ENCODE measurements around the gene RIPK3.

Gene RIPK3

DNA sequence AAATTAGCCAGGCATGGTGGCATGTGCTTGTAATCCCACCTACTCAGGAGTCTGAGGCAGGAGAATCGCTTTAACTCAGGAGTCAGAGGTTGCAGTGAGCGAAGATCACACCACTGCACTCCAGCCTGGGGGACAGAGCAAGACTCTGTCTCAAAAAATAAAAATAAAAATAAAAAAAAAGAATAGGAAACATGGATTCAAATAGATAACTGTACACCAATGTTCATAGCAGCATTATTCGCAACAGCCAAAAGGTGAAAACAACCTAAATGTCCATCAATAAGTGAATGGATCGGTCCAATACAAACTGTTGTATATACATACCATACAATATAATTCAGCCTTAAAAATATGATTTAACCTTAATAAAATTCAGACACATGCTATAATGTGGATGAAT, 3.1 kb upstream of the RIPK3 start:
- WGBS (ENCODE audit: extremely low coverage, insufficient coverage, insufficient read length): no CpG with 5 or more reads among the region's 4 CpGs
- Histone ChIP-seq H2AK5ac (ENCODE audit: low read length) (no peak overlapping the region), H3K4me2 (ENCODE audit: low read length) (no peak overlapping the region)

DNA sequence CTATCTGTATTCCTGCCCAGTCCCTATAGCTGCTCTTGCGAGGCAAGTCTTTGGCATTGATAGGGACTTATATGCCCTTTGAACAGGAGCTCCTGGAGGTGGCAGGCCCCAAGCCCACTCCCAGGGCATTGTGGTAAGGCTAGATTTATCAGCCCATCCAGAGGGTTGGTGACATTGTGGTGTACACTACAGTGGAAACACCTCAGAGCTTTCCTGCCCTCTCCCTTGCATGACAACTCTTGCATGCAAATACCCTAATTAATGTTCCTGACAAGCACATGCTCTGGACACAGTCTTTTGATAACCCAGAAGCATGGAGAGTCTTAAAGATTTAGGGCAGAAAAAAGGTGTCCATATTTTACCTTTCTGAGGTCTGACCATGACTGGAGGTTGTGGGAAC, 815 bp upstream of the RIPK3 start:
- Histone ChIP-seq H2BK120ac (ENCODE audit: insufficient read depth, low read length, poor library complexity) (no peak overlapping the region), H3K36me3 (ENCODE audit: control insufficient read depth in 1 of 2, insufficient read depth in 2 of 2, low read length in 2 of 2) (no peaks in the 10 kb centered on the region), H2BK5ac (ENCODE audit: low read depth, low read length, poor library complexity) (no peak overlapping the region), H3K4ac (ENCODE audit: low read depth, low read length) (no peak overlapping the region), H3K4me1 (ENCODE audit: control insufficient read depth in 1 of 2, insufficient read depth in 2 of 2, low read length in 2 of 2) (peaks cover 11 to 14% of the 10 kb centered on the region in 2 experiments), H3K4me2 (ENCODE audit: low read length) (no peak overlapping the region), H3K27me3 (ENCODE audit: insufficient read depth, low read length) (peaks cover 34% of the 10 kb centered on the region), H3K23ac (ENCODE audit: low read length) (no peak overlapping the region), H4K8ac (ENCODE audit: low read depth, low read length) (no peak overlapping the region), H4K91ac (ENCODE audit: low read depth, low read length) (no peak overlapping the region), H3K79me2 (ENCODE audit: control insufficient read depth, insufficient read depth, low read length, poor library complexity) (no peaks in the 10 kb centered on the region), H3K18ac (ENCODE audit: low read length) (no peak overlapping the region), H2BK12ac (ENCODE audit: low read length) (no peak overlapping the region), H3K79me1 (ENCODE audit: low read length) (no peaks in the 10 kb centered on the region), H2AK5ac (ENCODE audit: low read length) (no peak overlapping the region), H3K27ac (ENCODE audit: low read depth, low read length) (no peak overlapping the region), H3K14ac (ENCODE audit: low read length) (no peak overlapping the region), H3K9ac (ENCODE audit: low read length) (no peak overlapping the region), H3K4me3 (ENCODE audit: low read depth, low read length) (no peak overlapping the region), H3K9me3 (ENCODE audit: insufficient read depth, low read depth, low read length) (peaks cover 9% of the 10 kb centered on the region), H4K12ac (ENCODE audit: low read depth, low read length) (no peak overlapping the region), H2AFZ (ENCODE audit: insufficient read depth, low read length, poor library complexity) (no peak overlapping the region)
- WGBS (ENCODE audit: extremely low coverage, insufficient coverage, insufficient read length): no CpG with 5 or more reads among the region's 1 CpG
- DNase-seq: no peak

More for the DNA sequence above, 3.1 kb upstream of the RIPK3 start:
- no peak overlapping the region for H3K18ac ChIP-seq (ENCODE audit: low read length)
- H3K27ac ChIP-seq (ENCODE audit: low read depth, low read length): no peak overlapping the region
- no peak overlapping the region for H2BK120ac ChIP-seq (ENCODE audit: insufficient read depth, low read length, poor library complexity)
- no peaks in the 10 kb centered on the region for H3K36me3 ChIP-seq (ENCODE audit: control insufficient read depth in 1 of 2, insufficient read depth in 2 of 2, low read length in 2 of 2)
- H3K14ac ChIP-seq (ENCODE audit: low read length): no peak overlapping the region
- no peaks in the 10 kb centered on the region for H3K79me2 ChIP-seq (ENCODE audit: control insufficient read depth, insufficient read depth, low read length, poor library complexity)
- H4K91ac ChIP-seq (ENCODE audit: low read depth, low read length): no peak overlapping the region
- H3K27me3 ChIP-seq (ENCODE audit: insufficient read depth, low read length): peaks cover 34% of the 10 kb centered on the region
- H3K9me3 ChIP-seq (ENCODE audit: insufficient read depth, low read depth, low read length): peaks cover 11% of the 10 kb centered on the region
- no peak overlapping the region for H3K4ac ChIP-seq (ENCODE audit: low read depth, low read length)
- H3K4me3 ChIP-seq (ENCODE audit: low read depth, low read length): no peak overlapping the region
- H3K4me1 ChIP-seq (ENCODE audit: control insufficient read depth in 1 of 2, insufficient read depth in 2 of 2, low read length in 2 of 2): peaks cover 7 to 8% of the 10 kb centered on the region in 2 experiments
- H3K23ac ChIP-seq (ENCODE audit: low read length): no peak overlapping the region
- H4K8ac ChIP-seq (ENCODE audit: low read depth, low read length): no peak overlapping the region
- no peak overlapping the region for H2AFZ ChIP-seq (ENCODE audit: insufficient read depth, low read length, poor library complexity)
- no peaks in the 10 kb centered on the region for H3K79me1 ChIP-seq (ENCODE audit: low read length)
- H4K12ac ChIP-seq (ENCODE audit: low read depth, low read length): no peak overlapping the region
- no peak overlapping the region for H2BK12ac ChIP-seq (ENCODE audit: low read length)
- no peak overlapping the region for H3K9ac ChIP-seq (ENCODE audit: low read length)
- DNase-seq: no peak
- H2BK5ac ChIP-seq (ENCODE audit: low read depth, low read length, poor library complexity): no peak overlapping the region

DNA sequence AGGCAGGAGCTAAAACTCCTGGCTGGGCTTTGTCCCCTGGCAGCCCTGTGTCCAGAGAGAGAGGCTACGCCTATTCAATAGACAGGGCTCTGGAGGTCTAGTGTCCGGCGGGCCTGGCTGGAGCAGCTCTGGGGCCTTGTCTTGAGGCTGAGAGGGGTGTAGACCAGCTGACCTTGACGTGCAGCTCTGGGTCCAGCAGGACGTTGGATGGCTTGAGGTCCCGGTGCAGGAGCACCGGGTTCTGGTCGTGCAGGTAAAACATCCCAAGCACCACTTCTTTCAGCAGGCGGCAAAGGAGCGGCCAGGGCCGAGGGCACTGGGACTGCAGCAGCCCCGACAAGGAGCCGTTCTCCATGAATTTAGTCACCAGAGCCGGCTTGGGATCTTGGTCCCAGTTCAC, 948 bp downstream of the RIPK3 start:
- no CpG with 5 or more reads among the region's 14 CpGs for WGBS (ENCODE audit: extremely low coverage, insufficient coverage, insufficient read length)
- no peak overlapping the region for H2AFZ ChIP-seq (ENCODE audit: insufficient read depth, low read length, poor library complexity)
- H3K4ac ChIP-seq (ENCODE audit: low read depth, low read length): no peak overlapping the region
- H3K9ac ChIP-seq (ENCODE audit: low read length): no peak overlapping the region
- peaks cover 3% of the 10 kb centered on the region for H3K79me2 ChIP-seq (ENCODE audit: control insufficient read depth, insufficient read depth, low read length, poor library complexity)
- H3K23ac ChIP-seq (ENCODE audit: low read length): no peak overlapping the region
- H4K12ac ChIP-seq (ENCODE audit: low read depth, low read length): no peak overlapping the region
- no peak overlapping the region for H3K18ac ChIP-seq (ENCODE audit: low read length)
- peaks cover 43% of the 10 kb centered on the region for H3K27me3 ChIP-seq (ENCODE audit: insufficient read depth, low read length)
- H3K14ac ChIP-seq (ENCODE audit: low read length): no peak overlapping the region
- DNase-seq: no peak
- peak overlapping the region; percentile 16 for H3K4me2 ChIP-seq (ENCODE audit: low read length)
- H3K79me1 ChIP-seq (ENCODE audit: low read length): peaks cover 4% of the 10 kb centered on the region
- no peak overlapping the region for H4K91ac ChIP-seq (ENCODE audit: low read depth, low read length)
- no peak overlapping the region for H2BK12ac ChIP-seq (ENCODE audit: low read length)
- no peak overlapping the region for H3K4me3 ChIP-seq (ENCODE audit: low read depth, low read length)
- peaks cover 22 to 24% of the 10 kb centered on the region in 2 experiments for H3K4me1 ChIP-seq (ENCODE audit: control insufficient read depth in 1 of 2, insufficient read depth in 2 of 2, low read length in 2 of 2)
- no peak overlapping the region for H2AK5ac ChIP-seq (ENCODE audit: low read length)
- H3K9me3 ChIP-seq (ENCODE audit: insufficient read depth, low read depth, low read length): peaks cover 9% of the 10 kb centered on the region
- no peaks in the 10 kb centered on the region for H3K36me3 ChIP-seq (ENCODE audit: control insufficient read depth in 1 of 2, insufficient read depth in 2 of 2, low read length in 2 of 2)
- H4K8ac ChIP-seq (ENCODE audit: low read depth, low read length): no peak overlapping the region
- H2BK120ac ChIP-seq (ENCODE audit: insufficient read depth, low read length, poor library complexity): no peak overlapping the region
- H3K27ac ChIP-seq (ENCODE audit: low read depth, low read length): no peak overlapping the region
- no peak overlapping the region for H2BK5ac ChIP-seq (ENCODE audit: low read depth, low read length, poor library complexity)

DNA sequence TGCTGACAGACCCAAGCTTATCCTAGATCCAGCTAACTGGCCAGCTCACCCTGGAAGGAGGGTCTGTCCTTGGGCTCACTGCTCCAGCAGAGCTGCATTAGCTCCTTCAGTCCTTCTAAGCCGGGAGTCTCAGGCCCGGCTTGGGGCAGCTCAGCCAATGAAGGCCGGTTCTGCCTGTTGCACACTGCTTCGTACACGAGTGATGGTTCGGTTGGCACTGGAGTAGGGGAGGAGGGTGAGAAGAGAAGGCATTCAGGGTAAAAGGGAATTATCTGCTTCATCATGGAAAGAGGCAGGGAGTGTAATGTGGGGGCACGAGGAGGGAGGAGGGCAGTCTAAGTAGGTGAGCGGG, 2.0 kb downstream of the RIPK3 start:
- no peak overlapping the region for H4K12ac ChIP-seq (ENCODE audit: low read depth, low read length)
- H3K14ac ChIP-seq (ENCODE audit: low read length): no peak overlapping the region
- H2AK5ac ChIP-seq (ENCODE audit: low read length): no peak overlapping the region
- no peak overlapping the region for H2AFZ ChIP-seq (ENCODE audit: insufficient read depth, low read length, poor library complexity)
- H3K36me3 ChIP-seq (ENCODE audit: control insufficient read depth in 1 of 2, insufficient read depth in 2 of 2, low read length in 2 of 2): no peaks in the 10 kb centered on the region
- no peak overlapping the region for H3K9ac ChIP-seq (ENCODE audit: low read length)
- no peak overlapping the region for H3K23ac ChIP-seq (ENCODE audit: low read length)
- no peak overlapping the region for H3K27ac ChIP-seq (ENCODE audit: low read depth, low read length)
- H2BK12ac ChIP-seq (ENCODE audit: low read length): no peak overlapping the region
- no peak overlapping the region for H2BK5ac ChIP-seq (ENCODE audit: low read depth, low read length, poor library complexity)
- no peak overlapping the region for H3K4me3 ChIP-seq (ENCODE audit: low read depth, low read length)
- H3K9me3 ChIP-seq (ENCODE audit: insufficient read depth, low read depth, low read length): peaks cover 9% of the 10 kb centered on the region
- H4K8ac ChIP-seq (ENCODE audit: low read depth, low read length): no peak overlapping the region
- no peak overlapping the region for H3K4ac ChIP-seq (ENCODE audit: low read depth, low read length)
- H3K4me1 ChIP-seq (ENCODE audit: control insufficient read depth in 1 of 2, insufficient read depth in 2 of 2, low read length in 2 of 2): peaks cover 27% of the 10 kb centered on the region in 2 experiments
- H3K4me2 ChIP-seq (ENCODE audit: low read length): no peak overlapping the region
- H3K27me3 ChIP-seq (ENCODE audit: insufficient read depth, low read length): peaks cover 43% of the 10 kb centered on the region
- WGBS (ENCODE audit: extremely low coverage, insufficient coverage, insufficient read length): no CpG with 5 or more reads among the region's 8 CpGs
- peaks cover 4% of the 10 kb centered on the region for H3K79me1 ChIP-seq (ENCODE audit: low read length)
- no peak overlapping the region for H4K91ac ChIP-seq (ENCODE audit: low read depth, low read length)
- H3K18ac ChIP-seq (ENCODE audit: low read length): no peak overlapping the region
- H3K79me2 ChIP-seq (ENCODE audit: control insufficient read depth, insufficient read depth, low read length, poor library complexity): peaks cover 3% of the 10 kb centered on the region
- H2BK120ac ChIP-seq (ENCODE audit: insufficient read depth, low read length, poor library complexity): no peak overlapping the region
- no peak for DNase-seq
